Measurements from ENCODE around the gene ACAA2.
A peak's percentile ranks its signal among the peaks of the same experiment; 100 is the strongest.

ACAA2 gene, protein sequence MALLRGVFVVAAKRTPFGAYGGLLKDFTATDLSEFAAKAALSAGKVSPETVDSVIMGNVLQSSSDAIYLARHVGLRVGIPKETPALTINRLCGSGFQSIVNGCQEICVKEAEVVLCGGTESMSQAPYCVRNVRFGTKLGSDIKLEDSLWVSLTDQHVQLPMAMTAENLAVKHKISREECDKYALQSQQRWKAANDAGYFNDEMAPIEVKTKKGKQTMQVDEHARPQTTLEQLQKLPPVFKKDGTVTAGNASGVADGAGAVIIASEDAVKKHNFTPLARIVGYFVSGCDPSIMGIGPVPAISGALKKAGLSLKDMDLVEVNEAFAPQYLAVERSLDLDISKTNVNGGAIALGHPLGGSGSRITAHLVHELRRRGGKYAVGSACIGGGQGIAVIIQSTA

DNA sequence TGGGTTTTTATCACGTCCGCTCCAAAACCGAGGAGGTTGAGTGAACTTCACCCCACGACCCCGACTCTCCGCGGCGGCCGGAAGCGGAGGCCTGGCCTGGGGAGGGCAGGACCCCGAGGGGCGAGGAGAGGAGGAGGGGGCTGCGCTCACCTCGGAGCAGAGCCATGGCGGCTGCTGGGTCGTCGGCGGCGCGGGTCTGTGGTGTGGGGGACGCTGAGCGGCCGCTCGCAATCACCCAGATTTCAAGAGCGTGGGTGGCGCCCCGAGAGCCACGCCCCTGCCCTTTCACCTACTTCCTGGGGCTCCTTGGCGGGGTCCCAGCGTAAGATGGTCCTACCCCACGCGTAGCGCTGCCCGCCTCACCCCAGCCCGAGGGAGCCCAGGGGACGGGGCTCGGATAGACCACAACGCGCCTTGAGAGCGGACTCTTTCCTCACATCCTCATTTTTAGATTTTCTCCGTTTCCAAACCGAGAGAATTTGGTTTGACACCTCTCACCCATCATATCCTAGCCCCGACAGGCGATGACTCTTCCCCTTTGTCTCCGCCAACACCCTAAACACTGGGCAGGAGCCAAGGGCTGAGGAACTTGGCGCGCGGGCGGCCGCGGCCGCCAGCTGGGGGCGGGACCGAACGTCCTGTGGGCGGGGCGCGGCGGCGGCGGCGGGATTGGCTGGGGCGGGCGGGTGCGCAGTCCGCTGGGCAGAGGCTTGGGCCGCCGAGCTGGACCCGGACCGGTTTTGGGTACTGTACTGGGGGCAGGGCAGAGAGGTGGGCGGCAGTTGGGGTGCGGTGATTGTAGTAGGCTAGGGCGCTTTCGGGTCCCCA lies at the start of gene ACAA2:
ACAA2 (minus strand) TSS at position 215 of the 828 bp plus-strand sequence; CDS start at position 166, 49 bp downstream.
- peak in 1 of 2 experiments; percentile 63 for DNase-seq

DNA sequence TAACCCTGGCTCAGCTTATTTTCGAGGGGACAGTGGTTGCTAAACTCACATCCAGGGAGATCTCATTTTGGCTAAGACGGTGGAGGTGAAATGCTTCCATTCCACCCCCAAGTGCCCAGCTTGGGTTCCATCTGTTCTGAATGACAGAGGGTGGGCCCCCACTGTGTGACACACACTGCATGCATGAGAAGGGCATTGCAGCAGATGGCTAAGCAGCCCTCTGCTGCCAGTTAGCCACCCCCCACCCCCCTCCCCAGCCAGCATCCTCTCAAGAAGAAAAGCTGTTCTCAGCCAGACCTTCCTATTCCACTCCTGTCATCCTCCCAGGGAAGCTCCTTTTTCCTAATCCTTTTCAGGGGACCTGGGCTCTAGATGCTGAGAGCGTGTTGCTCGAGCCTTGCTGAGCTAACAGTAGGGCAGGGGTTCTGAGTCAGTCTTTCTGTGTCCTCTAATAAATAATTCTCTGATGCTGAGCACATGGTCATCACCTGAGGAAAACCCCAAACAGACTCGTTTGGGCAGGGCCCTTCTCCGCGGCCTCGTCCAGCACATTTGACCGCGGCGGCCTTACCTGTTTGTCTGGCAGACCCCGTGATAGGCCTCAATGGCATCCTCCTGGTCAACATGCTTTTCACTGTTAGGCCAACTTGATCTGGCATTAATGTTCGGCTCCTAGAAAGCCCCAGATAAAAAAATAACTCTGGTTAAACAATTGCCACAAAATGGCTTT lies 49.5 kb upstream of the ACAA2 start:
- DNase-seq: peak; percentile 56 to 73

DNA sequence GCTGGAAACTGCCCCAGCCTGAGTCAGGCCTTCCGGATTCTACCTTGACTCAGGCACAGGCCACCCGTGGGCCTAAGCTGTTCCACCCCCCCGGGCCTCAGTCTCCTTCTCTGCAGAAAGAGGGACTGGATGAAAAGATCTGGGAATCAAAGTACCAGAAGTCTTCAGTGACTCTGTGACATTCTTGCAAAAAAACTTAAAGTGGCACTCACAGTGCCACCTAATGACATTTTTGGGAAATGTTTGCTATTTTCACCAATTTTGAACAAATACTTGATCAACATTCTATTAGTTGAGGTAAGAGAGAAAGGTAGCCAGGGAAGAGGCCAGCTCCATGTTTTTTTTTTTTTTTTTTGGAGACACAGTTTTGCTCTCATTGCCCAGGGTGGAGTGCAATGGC lies 48.3 kb upstream of the ACAA2 start:
- DNase-seq: no peak

DNA sequence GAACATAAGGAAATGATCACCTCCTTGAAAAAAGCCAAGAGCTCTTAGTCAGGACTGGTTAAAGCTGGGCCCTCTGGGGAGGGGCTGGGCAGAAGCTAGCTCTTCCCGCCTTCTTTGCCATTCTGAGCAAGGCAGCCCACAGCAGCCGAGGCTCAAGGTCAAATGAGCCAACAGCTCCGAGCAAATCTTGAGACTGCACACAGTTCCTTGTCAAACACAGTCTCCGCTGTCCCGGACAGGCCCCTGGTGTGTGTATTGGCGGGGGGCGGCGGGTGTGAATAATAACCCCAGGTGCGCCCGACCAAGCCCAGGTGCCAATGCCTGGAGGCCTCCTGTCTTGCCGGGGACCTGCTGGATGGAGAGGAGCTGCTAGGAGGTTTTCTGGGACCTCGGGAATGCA lies 46.4 kb upstream of the ACAA2 start:
- DNase-seq: no peak

DNA sequence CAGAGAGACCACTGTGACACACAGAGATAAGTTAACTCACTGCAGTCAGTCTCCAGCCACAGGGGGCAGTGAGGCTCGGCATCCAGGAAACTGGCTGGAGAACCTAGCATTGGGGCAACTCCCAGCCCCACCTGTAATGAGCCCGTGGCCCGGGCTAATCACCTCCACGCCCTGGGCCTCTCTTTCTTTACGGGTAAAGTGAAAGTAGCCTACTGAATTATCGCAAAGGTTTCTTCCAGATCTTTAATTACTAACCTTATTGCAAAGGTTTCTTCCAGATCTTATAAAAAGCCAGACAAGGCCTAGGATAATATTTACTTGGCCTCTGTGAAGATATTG lies 45.7 kb upstream of the ACAA2 start:
- no peak for DNase-seq

DNA sequence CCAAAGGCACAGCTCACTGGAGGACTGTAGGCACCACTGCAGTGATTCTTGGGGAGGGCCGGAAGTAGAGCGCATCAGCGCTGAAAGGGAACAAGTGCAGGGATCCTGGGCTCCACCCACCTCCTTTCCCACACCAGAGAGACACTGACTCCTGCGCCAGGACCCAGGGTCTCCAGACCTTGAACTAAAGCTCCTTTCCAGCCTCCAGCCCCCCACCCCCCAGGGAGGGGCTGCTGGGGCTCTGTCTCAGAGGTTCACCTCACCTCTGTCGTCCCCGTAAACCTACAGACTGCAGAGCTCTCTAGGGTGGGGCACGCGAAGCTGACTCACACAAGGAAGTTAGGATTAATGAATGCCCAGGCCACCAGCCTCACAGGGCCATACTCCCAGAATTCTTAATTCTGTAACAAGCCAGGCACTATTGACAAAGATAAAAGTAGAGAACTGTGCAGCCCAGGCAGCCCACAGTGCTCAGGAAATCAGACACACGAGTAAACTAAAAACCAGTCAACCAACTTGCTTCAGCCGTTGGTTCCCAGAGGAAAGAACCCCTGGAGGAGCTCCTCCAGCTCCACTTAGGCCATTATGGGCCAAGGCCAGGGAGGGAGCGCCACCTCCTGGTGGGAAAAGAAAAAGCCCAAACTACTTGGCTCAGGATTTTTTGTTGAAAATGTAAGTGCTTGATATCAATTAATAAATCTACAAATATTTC lies 45.1 kb upstream of the ACAA2 start:
- DNase-seq: peak in 1 of 2 experiments; percentile 19

DNA sequence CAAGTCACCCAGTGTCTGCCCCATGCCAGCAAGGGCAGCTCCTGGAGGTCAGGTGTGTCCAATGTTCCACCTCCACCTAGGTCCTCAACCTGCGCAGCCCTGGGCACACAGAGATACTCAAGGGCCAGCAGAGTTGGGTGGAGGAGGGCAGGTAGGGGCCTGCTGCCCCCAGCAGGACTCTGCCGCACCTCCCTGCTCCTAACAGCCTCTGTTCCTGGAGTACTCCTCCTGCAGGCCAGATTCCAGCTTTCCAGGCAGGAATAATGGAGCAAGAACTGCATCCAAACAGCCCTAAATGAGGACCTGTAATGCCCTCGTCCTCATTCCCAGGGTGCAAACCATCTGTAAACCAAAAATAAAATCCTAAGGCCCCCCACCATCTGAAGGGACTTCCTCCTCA lies 44.4 kb upstream of the ACAA2 start:
- no peak for DNase-seq

DNA sequence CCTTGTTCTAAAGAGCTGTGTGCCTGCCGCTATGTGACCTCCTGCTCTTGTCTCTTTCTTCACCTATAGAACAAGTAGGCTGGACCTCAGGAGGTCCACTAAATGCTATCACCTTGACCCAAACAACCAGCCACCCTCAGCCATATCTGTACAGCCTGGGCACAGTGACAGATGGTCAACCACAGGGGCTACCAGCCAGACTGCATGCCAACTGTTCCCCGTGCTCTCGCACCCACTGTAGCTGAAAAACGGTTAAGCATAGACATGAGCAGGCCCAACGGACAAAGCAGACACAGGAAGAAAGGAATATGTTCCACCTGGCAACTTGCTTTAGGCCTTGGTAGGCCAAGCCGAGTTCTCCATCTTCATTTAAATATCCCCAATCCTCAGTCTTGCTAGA lies 43.2 kb upstream of the ACAA2 start:
- peak in 1 of 2 experiments; percentile 61 for DNase-seq

DNA sequence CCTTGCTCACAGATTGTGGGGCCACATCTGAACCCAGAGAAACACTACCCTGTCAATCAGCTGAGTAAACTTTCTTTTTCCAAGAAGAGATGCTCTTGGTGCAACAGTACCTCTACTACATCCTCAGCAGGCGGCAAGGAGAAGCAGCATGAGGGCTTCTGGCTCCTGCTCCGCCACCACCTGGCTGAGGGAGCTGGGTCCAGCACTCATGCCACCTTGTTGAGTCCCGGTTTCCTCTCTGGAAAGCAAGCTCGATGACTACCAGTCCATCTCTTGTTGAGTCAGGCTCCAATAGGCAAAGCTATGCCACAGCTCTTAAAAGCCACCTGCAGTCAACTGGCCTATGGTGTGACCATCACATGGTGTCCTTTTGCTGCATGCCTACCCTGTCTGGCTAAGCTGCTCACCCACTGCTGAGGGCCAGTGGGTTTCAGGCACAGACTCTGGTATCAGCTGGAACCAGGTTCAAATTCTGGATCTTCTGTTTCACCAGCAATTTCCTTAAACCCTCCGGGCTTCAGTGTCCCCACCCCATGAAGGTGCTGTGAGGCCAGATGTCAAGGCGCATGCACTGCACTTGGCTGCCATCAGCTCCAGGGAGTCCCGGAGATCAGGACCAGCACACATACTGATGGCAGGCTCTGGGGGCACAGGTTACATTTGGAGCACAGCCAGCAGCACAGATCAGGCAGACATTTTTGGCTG lies 42.5 kb upstream of the ACAA2 start:
- DNase-seq: no peak

DNA sequence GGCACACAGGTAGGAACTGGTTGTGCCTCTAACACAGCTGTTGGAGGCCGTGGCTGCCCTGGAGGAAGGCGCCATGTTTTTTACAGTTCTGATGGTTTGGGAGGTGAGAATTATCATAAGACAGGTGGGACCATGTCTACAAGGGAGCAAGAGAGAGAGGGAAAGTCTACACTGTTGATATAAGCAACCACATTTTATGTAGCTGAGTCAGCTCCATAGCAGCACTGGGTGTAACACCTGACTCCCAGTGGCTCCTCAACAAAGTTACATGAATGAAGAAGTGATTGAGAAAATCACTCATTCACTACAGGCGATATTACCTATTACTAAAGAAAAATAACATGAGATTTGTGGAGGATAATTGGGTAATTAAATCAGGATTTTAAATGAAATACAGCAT lies 41.3 kb upstream of the ACAA2 start:
- no peak for DNase-seq

DNA sequence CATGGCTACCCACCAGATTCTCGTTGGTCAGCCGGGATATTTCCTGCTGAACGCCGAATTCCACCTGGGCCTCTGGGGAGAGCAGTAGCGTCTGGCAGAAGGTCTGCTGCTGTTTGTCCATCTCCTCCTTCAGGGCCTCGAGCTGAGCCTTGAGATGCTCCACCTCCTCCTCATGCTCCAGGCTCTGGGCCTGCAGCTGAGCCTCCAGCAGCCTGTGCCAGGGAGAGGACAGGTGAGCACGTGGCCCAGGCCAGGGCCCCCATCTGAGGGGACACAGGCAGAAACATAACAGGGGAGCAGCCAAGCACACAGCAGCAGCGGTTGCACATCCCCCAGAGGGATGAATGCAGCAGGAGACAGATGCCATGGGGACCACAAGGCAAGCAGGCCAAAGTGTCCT lies 40.1 kb upstream of the ACAA2 start:
- DNase-seq: no peak

DNA sequence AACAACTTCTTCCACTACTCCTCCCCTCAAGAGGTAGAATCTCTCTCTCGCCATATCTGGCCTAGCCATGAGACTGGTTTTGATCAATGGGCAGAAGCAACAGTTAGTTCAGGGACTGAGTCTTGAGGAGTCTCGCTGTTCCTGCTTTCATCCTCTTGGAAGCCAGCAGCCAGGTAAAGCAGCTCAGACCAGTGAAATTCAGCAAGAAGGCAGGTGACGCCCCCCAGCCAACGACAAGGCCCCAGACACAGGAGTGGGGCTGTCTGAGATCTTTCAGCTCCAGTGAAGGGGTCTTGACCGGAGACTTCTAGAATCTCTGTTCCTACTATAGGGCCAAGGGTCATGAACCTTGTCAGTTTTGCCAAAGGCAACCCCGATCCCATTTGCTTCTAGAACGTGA lies 39.7 kb upstream of the ACAA2 start:
- DNase-seq: no peak

DNA sequence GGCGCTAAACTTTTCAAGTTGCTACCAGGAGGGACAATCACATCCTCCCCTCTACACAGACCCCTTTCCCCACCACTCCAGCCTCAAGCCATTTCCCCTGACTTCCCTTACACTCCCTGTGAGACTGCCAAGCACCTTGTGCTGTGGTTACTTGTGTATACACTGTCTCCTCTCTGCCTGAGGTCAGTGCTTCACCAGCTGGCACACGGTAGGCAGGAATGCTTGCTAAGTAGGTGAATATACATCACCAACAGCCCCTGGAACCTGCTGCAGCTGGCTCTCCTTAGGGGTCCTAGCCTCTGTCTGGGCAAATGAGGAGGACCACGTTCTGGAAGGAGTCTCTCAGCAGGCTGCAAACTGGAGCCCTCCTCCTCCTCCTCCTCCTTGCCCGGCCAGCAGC lies 38.3 kb upstream of the ACAA2 start:
- DNase-seq: no peak

DNA sequence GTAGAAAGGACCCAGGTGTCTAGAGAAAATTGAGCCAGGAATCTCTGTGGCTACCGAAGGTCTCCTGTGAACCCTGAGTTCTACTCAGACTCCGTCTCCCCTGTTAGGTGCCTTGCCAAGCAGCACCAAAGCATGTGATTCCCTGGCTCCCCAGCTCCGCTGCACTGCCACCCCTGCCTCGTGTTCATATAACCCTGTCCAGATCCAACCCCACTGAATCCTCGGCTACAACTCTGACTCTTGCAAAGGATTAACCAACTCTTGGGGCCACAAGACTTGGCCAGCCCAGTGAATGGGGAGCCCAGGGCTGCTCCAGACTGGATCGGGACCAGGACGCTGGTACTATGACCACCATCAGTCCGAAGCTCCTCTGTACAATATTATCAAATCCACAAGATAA lies 37.3 kb upstream of the ACAA2 start:
- DNase-seq: no peak

DNA sequence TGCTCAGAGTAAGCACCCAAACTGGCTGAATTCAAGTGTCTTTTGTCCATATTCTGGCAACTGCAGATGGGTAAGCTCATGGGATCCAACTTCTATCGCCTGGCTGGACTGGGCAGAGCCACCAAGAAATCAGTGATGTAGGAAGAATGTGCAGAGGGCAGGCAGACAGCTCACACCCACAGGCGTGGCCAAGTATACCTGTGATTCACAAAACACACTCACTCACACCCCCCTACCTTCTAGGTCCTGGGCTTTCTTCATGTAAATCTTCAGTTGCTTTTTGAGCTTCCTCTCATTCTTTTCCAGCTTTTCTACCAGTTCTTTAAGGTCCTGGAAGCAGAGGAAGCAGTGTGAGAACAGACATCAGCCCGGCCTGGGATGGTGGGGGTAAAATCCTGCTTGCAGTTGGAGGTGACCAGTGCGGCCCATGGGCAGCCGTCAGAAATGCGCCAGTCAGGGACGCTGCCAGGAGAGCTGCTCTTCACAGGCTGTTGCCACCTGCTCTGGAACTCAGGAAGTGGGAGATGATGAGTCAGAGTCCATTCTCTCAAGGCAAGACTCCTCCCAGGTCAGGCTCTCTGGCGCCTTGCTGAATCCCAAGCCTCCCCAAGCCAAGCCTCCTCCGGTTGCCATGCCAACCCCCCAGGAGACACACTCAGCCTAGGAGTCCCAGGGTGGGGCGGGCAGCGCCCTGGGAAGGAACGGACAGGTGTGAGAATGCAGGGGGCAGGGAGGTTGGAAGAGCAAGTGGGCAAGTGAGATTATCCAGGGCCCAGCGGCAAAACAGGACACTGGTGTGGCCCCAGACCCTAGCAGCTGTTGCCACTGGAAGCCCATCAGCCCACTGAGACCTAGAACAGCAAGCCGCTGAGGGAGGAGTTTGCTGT lies 36.2 kb upstream of the ACAA2 start:
- DNase-seq: peak in 1 of 2 experiments; percentile 8

DNA sequence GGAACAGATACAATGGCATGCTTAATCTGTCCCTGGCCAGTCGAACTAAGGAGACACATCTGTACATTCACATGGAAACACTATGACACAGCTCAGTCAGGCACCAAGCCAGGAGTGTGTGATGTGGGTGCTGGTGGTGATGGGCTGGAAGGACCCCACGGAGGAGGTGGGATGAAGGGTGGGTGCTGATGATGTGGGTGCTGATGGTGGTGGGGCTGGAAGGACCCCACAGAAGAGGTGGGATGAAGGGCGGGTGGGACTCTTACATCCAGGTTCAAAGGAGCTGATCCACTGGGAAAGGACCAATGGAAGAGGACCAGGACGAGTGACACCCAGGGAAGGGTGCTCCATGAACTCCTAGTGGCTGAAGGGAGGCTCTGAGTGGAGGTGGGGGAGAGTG lies 34.8 kb upstream of the ACAA2 start:
- no peak for DNase-seq

DNA sequence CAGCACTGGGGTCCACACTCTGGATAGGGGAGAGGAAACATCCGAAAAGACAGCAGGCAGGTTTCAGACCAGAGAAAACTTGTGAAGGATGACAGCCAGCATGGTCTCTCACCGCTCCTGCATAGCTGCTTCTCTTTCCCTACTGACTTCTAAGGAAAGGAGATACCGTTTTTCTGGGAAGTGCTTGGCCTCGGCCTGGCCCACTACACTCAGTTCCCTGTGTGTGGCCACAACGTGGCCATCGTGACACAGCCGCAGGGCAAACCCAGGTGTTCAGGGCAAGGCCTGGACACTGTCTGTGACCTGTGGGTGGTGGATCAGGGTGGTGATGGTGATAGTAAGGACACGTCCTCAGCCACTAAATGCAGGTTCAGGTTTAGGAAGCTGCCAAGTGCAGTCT lies 34.2 kb upstream of the ACAA2 start:
- no peak for DNase-seq

DNA sequence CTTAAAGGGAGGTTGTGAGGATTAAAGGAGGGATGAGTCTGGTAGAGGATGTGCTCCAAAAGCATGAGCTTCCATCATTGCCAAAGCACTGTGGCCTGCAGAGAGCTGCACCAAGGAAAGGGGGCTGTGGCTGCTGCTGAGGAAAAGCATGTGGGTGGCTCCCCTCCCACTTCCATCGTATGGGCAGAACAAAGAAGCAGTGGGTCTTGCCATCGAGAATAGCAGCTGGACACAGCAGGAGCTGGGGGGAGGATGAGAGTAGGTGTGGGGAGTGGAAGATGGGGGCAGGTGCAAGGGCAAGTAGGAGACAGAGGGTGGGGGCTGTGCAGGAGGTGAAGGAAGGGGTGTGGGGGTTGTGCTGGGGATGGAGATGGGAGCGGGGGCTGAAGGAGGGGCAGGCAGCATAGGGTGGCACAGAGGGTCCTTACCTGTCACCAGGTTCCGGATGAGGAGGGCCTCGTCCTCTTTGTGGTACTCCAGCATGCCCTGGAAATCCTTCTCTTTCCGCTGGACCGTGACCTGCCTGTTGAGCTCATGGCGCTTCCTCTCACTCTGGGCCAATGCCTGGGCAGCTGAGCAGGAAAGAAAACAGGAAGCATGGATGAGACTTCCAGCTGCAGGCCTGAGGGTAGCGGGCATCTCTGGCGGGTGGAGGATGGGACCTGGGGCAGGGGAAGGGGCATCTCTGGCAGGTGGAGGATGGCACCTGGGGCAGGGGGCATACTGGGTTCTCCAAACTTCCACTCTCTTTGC lies 33.6 kb upstream of the ACAA2 start:
- no peak for DNase-seq

DNA sequence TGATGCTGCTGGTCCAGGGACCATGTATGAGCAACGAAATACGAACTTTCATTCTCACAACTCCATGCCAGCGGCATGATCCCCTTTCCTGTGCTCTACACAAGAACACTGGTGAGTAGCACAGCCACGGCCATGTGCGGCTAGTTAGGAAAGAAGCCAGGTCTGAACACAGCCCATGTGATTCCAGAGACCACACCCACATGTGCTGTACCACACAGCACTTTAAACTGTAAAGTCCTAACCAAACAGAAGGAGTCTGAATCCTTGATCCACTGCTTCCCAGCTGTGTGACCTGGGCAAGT lies 33.0 kb upstream of the ACAA2 start:
- DNase-seq: no peak

DNA sequence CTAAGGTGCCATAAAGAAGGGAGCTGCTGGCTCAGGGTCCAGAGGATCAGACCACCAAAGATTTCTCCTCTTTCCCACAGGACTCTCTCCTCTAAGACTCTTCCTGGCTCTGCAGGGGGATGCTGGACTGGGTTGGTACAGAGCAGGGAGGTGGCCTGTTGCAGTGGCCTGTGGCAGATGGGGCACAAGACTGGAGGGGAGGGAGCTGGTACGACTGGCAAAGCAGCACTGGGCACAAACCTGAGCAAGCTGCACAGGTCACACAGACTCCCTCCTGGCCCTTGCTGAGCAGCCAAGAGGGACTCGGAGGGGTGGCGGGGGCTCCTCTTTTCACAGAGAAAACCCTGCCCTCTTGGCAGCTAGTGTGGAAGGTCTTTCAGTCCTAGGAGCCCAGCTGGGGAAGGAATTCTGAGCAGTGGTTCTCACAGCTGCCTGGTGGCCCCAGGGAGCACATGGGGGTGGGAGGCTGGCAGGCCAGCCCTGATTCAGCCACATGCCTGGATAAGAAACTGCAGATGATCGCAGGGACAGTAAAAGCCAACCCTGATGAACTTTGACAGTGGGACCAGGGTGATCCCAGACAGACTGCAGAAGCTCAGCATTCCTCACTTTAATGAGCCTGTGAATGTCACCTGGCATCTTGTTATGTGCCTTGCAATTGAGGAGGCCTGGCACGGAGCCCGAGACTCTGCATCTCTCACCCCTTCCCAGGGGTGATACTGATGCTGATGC lies 32.5 kb upstream of the ACAA2 start:
- DNase-seq: no peak

All from cerebellar nuclear complex (tissue), 1 donor.